ENCODE measurements around the gene SOX4. TPM values are rescaled to one million over a fixed set of nuclear protein-coding genes. Genes with fewer than 3 reads are reported as not detected.

Gene SOX4
- total RNA-seq, 1 donor from 2014 or later, result 221 TPM

DNA sequence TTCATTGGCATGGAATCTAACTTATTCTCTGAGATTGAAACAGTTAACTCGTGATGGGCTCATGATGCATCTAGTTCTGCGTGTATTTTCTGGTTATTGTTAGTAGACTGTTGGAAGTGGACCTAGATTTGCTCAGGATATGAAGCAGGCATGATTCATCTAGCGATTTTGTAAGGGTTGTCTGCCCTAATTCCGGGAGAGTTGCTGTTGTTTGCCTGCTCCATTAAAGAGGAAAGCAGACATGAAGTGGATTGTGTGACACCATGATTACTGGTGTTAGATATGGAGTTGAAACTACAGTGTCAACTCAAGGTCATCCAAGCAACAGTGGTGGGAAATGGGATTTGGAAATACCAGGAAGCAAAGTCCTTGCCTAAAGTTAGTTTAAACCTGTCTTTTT is 41.0 kb downstream of the SOX4 start:
- Mint-ChIP-seq H3K4me3 (no peak overlapping the region), H3K27ac (peak overlapping the region; percentile 18), H3K9me3 (no peaks in the 10 kb centered on the region), H3K27me3 (ENCODE audit: low read depth) (no peaks in the 10 kb centered on the region), H3K4me1 (peaks cover 1% of the 10 kb centered on the region), H3K36me3 (no peaks in the 10 kb centered on the region)
- DNase-seq (ENCODE audit: low spot score in 2 of 2, unreplicated experiment in 2 of 2), result no peak
- TF ChIP-seq CTCF (IDR thresholded peaks at IDR 0.05; ENCODE audit: unreplicated experiment), result no peak

DNA sequence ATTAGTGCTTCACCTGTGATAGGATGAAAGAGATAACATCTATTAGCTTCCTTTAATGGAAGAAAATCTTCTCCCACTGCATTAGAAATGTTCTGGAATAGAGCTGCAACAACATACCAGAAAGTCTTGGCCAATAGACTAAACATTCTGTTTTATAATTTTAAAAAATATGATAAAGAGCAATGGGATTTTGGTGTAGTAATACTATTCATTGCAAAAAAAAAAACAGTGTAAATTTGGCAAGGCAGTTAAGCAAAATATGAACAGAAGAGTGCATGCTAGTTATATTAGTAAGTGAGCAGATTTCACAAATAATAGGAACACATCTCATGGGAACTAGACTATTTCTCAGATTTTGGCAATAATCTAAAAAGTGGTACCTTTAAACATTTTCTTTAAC is 43.3 kb downstream of the SOX4 start:
- Mint-ChIP-seq H3K27ac (no peak overlapping the region), H3K4me3 (no peak overlapping the region)

DNA sequence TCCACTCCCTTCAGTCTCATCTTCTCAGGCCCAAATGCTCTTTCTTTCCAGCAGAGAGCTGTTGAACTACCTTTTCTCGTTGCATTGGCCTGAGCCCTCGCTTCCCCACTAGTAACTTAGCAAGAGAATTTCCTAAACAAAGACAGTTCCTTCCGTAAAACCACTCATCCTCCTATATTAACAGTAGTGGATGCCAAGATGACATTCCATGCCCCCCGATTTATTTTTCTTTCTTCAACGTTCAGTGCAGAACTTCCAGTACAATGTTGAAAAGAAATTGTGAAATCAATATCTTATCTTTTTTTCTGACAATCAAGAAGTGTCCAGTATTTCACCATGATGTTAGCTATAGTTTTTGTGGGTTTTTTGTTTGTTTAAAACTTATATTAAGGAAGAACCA is 45.8 kb downstream of the SOX4 start:
- Mint-ChIP-seq H3K36me3 (peaks cover 5% of the 10 kb centered on the region), H3K27me3 (ENCODE audit: low read depth) (no peaks in the 10 kb centered on the region), H3K27ac (no peak overlapping the region), H3K4me1 (peaks cover 1% of the 10 kb centered on the region), H3K4me3 (no peak overlapping the region), H3K9me3 (peaks cover 16% of the 10 kb centered on the region)
- TF ChIP-seq CTCF (IDR thresholded peaks at IDR 0.05; ENCODE audit: unreplicated experiment), result no peak
- DNase-seq (ENCODE audit: low spot score in 2 of 2, unreplicated experiment in 2 of 2), result no peak

More for the DNA sequence above, 43.3 kb downstream of the SOX4 start:
- peaks cover 1% of the 10 kb centered on the region for H3K4me1 Mint-ChIP-seq
- DNase-seq (ENCODE audit: low spot score in 2 of 2, unreplicated experiment in 2 of 2), result no peak
- H3K9me3 Mint-ChIP-seq, result peaks cover 7% of the 10 kb centered on the region
- H3K27me3 Mint-ChIP-seq (ENCODE audit: low read depth), result no peaks in the 10 kb centered on the region
- H3K36me3 Mint-ChIP-seq, result peaks cover 1% of the 10 kb centered on the region
- no peak for TF ChIP-seq CTCF (IDR thresholded peaks at IDR 0.05; ENCODE audit: unreplicated experiment)
